ENCODE measurements around the gene PNRC1.
A peak's percentile ranks its signal among the peaks of the same experiment; 100 is the strongest.

PNRC1 gene

DNA sequence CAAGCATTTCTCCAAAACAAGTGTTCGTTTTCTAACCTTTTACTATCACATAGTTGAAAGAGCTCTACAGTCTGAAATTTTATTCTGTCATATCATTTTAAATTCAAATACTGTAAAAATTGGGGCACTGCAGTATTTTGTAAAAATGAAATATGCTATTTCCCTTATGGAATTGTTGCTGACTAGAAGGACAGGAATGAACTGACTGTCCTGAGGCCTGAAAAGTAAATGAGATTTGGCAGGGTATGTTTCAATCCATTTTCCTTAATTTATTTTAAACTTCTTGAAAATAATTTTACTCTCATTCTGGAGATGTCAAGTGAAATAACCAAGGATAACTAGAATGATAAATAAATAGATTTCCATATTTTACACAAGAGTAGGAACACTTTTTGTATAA, 11.9 kb upstream of the PNRC1 start:
- no peaks in the 10 kb centered on the region for H3K27me3 ChIP-seq
- H3K4me1 ChIP-seq, result peaks cover 0 to 31% (median 9%) of the 10 kb centered on the region in 10 experiments; a peak in 11 of 20 replicates
- peaks cover 0 to 7% (median 0%) of the 10 kb centered on the region in 11 experiments; a peak in 2 of 22 replicates for H3K9me3 ChIP-seq (replicated peaks in 1 of 11)
- no peak overlapping the region for H3K27ac ChIP-seq
- H3K4me2 ChIP-seq, result no peak overlapping the region
- H3K36me3 ChIP-seq, result no peaks in the 10 kb centered on the region
- H3K4me3 ChIP-seq, result no peak overlapping the region
- H3K9ac ChIP-seq, result no peak overlapping the region
- no peaks in the 10 kb centered on the region for H4K20me1 ChIP-seq
- TF ChIP-seq Cebpa-rat (IDR thresholded peaks at IDR 0.05), result no peak

DNA sequence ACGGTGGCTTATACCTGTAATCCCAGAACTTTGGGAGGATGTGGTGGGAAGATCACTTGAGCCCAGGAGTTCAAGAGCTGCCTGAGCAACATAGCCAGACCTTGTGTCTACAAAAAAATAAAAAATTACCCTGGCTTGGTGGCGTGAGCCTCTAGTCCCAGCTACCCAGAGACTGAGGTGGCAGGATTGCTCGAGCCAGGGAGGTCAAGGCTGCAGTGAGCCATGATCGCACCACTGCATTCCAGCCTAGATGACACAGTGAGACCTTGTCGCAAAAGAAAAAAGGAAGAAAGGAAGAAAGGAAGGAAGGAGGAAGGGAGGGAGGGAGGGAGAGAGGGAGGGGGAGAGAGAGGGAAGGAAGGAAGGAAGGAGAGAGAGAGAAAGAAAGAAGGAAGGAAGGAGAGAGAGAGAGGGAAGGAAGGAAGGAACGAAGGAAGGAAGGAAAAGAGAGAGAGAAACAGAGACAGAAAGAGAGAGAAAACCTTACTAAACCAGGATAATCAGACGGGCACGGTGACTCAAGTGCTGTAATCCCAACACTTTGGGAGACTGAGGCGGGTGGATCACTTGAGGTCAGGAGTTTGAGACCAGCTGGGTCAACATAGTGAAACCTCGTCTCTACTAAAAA, 10.9 kb upstream of the PNRC1 start:
- H3K27ac ChIP-seq, result peak overlapping the region in 1 of 11 experiments; percentile 14; a peak in 1 of 22 replicates
- H4K20me1 ChIP-seq, result no peaks in the 10 kb centered on the region
- H3K4me3 ChIP-seq, result no peak overlapping the region
- no peaks in the 10 kb centered on the region for H3K36me3 ChIP-seq
- no peak overlapping the region for H3K4me2 ChIP-seq
- no peak overlapping the region for H3K9ac ChIP-seq
- no peak for TF ChIP-seq Cebpa-rat (IDR thresholded peaks at IDR 0.05)
- peaks cover 0 to 40% (median 13%) of the 10 kb centered on the region in 10 experiments; a peak in 11 of 20 replicates for H3K4me1 ChIP-seq
- H3K9me3 ChIP-seq (replicated peaks in 1 of 11), result peaks cover 0 to 7% (median 0%) of the 10 kb centered on the region in 11 experiments; a peak in 3 of 22 replicates
- H3K27me3 ChIP-seq, result no peaks in the 10 kb centered on the region

DNA sequence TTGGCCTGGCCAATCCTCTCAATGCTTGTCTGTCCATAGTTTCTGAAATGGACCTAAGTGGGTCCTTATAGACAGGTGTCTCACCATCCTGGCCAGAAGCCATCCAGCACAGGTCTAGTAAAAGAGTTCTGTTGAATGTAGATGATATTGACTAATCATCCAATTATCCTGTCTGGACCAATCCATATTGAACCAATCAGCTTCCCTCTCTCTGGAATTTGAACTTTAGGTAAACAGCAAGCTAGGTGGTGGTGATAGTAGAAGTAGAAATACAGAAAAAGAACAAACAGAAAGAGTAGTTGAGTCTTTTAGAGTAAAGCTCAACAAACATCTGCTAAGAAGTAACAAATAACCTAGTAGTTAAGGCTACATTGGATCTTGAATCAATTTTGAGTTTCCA, 9.5 kb upstream of the PNRC1 start:
- no peak for TF ChIP-seq Cebpa-rat (IDR thresholded peaks at IDR 0.05)
- H3K9ac ChIP-seq, result no peak overlapping the region
- peak overlapping the region in 1 of 11 experiments; percentile 11; a peak in 2 of 22 replicates for H3K27ac ChIP-seq
- H3K4me2 ChIP-seq, result no peak overlapping the region
- H3K27me3 ChIP-seq, result no peaks in the 10 kb centered on the region
- no peaks in the 10 kb centered on the region for H4K20me1 ChIP-seq
- H3K9me3 ChIP-seq (replicated peaks in 1 of 11), result peaks cover 0 to 7% (median 0%) of the 10 kb centered on the region in 11 experiments; a peak in 3 of 22 replicates
- no peak overlapping the region for H3K4me3 ChIP-seq
- H3K4me1 ChIP-seq, result peaks cover 0 to 42% (median 13%) of the 10 kb centered on the region in 10 experiments; a peak in 11 of 20 replicates
- H3K36me3 ChIP-seq, result no peaks in the 10 kb centered on the region

DNA sequence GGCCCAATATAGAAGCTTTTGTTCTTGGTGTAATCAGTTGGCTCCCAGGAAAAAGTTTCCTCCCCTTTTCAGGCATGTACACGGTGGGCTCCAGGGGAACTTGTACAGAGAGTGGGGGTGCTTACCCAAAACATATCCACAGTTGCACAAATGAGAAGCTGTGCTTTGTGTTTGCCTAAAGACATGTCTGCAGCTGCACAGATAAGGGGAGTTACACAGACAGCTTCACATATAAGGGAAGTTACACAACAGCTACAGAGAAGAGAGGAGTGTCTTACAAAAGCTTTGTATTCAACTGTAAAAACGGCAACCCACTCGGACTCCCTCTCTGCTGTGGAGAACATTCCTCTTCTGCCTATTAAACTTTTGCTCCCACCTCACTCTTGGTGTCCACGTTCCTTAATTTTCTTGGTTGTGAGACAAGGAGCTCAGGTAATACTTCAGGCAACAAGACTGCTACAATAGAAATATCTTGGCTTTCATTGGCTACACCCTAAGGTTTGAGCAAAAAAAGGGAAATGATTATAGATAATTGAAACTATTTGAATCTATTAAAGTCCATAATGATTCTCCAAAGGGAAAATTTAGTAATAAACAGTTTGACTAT, 7.4 kb upstream of the PNRC1 start:
- Histone ChIP-seq H3K27me3 (no peaks in the 10 kb centered on the region), H3K9me3 (replicated peaks in 1 of 11) (peaks cover 0 to 7% (median 0%) of the 10 kb centered on the region in 11 experiments; a peak in 3 of 22 replicates), H4K20me1 (no peaks in the 10 kb centered on the region), H3K4me1 (peaks cover 0 to 27% (median 13%) of the 10 kb centered on the region in 10 experiments; a peak in 11 of 20 replicates), H3K4me2 (peak overlapping the region in 7 of 11 experiments; percentile 21 to 67 (median 49); a peak in 11 of 22 replicates), H3K9ac (peak overlapping the region in 9 of 11 experiments; percentile 41 to 72 (median 55); a peak in 13 of 22 replicates), H3K36me3 (no peaks in the 10 kb centered on the region), H3K4me3 (no peak overlapping the region), H3K27ac (peak overlapping the region in 9 of 11 experiments; percentile 53 to 85 (median 73); a peak in 17 of 22 replicates)
- peak in 8 of 11 experiments; percentile 10 to 87 (median 72); a peak in 13 of 22 replicates for TF ChIP-seq Cebpa-rat (IDR thresholded peaks at IDR 0.05)

DNA sequence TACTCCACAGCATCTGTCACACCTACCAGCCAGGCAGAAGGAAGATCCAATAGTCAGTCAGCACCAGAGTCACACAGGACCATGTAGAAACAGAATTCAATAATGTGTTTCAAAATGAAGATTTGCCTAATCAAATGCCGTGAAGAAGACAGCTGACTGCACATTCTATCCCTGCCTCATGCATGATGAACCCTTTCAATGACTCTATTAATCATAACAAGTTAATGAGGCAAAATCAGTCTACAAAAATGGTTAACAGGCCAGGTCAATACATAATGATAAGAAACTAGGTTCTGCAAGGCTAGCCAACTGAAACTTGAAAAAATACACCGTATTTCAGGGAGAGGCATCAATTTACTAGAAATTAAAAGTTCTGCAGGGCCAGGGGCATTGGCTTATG, 6.7 kb upstream of the PNRC1 start:
- Histone ChIP-seq H3K27me3 (no peaks in the 10 kb centered on the region), H3K27ac (peak overlapping the region in 9 of 11 experiments; percentile 25 to 85 (median 72); a peak in 14 of 22 replicates), H3K9me3 (replicated peaks in 1 of 11) (peaks cover 0 to 7% (median 0%) of the 10 kb centered on the region in 11 experiments; a peak in 3 of 22 replicates), H3K36me3 (no peaks in the 10 kb centered on the region), H3K4me3 (no peak overlapping the region), H3K4me1 (peaks cover 0 to 34% (median 19%) of the 10 kb centered on the region in 10 experiments; a peak in 14 of 20 replicates), H4K20me1 (no peaks in the 10 kb centered on the region), H3K4me2 (peak overlapping the region in 4 of 11 experiments; percentile 28 to 67 (median 56); a peak in 7 of 22 replicates), H3K9ac (0 out of 22 replicates have a peak overlapping the region, but pooled peaks of 1 of the 11 experiments have one; percentile 55)
- TF ChIP-seq Cebpa-rat (IDR thresholded peaks at IDR 0.05), result no peak

DNA sequence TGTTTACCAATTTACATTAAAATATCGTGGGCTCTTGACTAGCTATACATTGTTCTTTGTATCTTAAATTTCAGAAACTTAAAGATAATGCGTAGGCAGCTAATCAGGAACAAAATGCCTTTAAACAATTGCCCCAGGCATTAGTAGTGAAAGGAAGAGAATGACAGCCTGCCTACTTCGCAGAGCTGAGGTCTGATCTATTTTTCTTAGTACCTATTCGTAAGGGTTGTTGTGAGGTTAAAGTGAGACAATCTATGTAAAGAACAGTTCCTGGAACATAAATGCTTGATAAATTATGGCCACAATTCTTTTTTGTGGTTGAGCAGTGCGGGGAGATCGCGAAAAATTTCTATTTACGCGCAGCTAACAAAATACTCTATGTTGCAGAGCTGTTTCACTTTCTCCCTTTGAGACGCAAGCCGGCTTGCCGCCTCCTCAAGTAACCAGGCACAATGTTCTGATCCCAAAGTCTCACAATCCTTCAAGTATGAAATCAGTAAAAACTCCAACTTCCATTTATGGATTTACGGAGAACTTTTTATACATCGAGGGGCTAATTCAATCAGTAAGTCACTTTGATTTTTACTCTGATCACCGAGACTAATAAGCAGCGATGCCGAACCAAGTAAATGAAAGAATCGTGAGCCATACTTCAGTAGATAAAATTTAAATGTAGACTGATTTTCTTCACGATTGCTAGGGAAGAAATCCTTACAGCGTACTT, 878 bp upstream of the PNRC1 start:
- Histone ChIP-seq H3K4me3 (peak overlapping the region; percentile 48 to 95 (median 60)), H3K4me2 (peak overlapping the region; percentile 66 to 79 (median 76)), H3K36me3 (peaks cover 4 to 25% (median 21%) of the 10 kb centered on the region in 11 experiments; a peak in 21 of 22 replicates), H3K4me1 (peaks cover 10 to 25% (median 21%) of the 10 kb centered on the region in 10 experiments; a peak in 19 of 20 replicates), H3K9me3 (replicated peaks in 1 of 11) (no peaks in the 10 kb centered on the region), H4K20me1 (peaks cover 29 to 35% (median 30%) of the 10 kb centered on the region in 11 experiments), H3K27ac (peak overlapping the region; percentile 77 to 99 (median 99)), H3K27me3 (no peaks in the 10 kb centered on the region), H3K9ac (peak overlapping the region; percentile 83 to 99 (median 98))
- TF ChIP-seq Cebpa-rat (IDR thresholded peaks at IDR 0.05), result no peak

DNA sequence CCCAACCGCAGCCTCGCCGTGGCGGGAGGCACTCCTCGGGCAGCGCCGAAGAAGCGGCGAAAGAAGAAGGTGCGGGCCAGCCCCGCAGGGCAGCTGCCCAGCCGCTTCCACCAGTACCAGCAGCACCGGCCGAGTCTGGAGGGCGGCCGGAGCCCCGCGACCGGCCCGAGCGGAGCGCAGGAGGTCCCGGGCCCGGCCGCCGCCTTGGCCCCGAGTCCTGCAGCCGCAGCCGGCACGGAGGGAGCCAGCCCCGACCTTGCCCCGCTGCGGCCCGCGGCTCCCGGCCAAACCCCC, 525 bp downstream of the PNRC1 start:
- TF ChIP-seq Cebpa-rat (IDR thresholded peaks at IDR 0.05), result no peak
- Histone ChIP-seq H3K9me3 (replicated peaks in 1 of 11) (no peaks in the 10 kb centered on the region), H3K27ac (peak overlapping the region; percentile 92 to 99 (median 99)), H3K4me3 (peak overlapping the region; percentile 82 to 96 (median 89)), H3K27me3 (no peaks in the 10 kb centered on the region), H3K36me3 (peaks cover 15 to 39% (median 34%) of the 10 kb centered on the region in 11 experiments), H4K20me1 (peaks cover 40 to 45% (median 44%) of the 10 kb centered on the region in 11 experiments), H3K9ac (peak overlapping the region; percentile 96 to 100 (median 99)), H3K4me1 (peaks cover 10 to 38% (median 24%) of the 10 kb centered on the region in 10 experiments; a peak in 19 of 20 replicates), H3K4me2 (peak overlapping the region in 7 of 11 experiments; percentile 15 to 61 (median 46); a peak in 8 of 22 replicates)

DNA sequence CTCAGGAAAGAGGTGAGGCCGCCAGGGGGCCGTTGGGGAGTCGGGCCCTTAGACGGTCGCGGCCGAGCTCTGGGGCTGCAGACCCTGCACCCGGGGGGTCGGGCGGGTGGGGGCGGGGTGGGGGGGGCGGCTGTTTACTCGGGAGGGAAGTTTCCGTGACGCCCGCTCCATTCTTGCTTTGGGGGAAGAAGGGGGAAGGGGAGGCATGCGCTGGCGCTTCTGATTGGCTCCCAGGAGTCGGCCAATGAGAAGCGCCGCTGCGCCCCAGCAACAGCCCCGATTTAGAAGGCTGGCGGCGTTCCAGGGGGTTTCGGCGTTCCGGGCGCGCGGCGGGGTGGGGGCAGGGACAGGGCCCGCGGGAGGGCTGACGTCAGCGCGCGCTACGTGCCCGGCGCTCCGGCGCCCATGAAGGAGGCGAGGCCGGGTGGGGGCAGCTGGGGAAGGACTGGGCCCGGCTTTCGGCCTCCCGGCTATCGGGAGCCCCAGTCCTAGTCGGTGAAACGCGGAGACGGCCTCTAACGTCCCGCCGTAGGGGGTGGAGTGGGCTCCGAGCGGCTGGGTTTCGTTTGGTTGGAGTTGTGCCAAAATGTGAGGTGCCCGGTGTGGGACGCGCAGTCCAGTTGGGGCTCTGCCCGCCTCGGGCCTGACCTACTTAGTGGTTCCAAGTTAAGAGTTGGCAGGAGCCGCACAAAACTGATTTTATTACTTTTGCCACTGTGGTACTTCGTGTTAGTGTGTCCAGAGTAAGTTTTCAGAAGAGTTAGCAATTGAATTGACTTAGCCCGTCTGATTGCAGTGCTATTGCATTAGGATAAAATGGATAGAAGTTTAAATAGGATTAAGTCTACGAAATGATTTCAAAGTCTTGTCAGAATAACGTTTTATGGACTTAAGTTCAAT, 1.1 kb downstream of the PNRC1 start:
- H3K4me3 ChIP-seq, result peak overlapping the region; percentile 82 to 96 (median 89)
- H3K9me3 ChIP-seq (replicated peaks in 1 of 11), result no peaks in the 10 kb centered on the region
- peak overlapping the region; percentile 96 to 100 (median 99) for H3K9ac ChIP-seq
- H3K4me2 ChIP-seq, result peak overlapping the region in 10 of 11 experiments; percentile 77 to 89 (median 83); a peak in 19 of 22 replicates
- TF ChIP-seq Cebpa-rat (IDR thresholded peaks at IDR 0.05), result no peak
- H3K27ac ChIP-seq, result peak overlapping the region; percentile 92 to 99 (median 99)
- H3K4me1 ChIP-seq, result peaks cover 10 to 44% (median 24%) of the 10 kb centered on the region in 10 experiments; a peak in 19 of 20 replicates
- no peaks in the 10 kb centered on the region for H3K27me3 ChIP-seq
- H3K36me3 ChIP-seq, result peaks cover 15 to 39% (median 34%) of the 10 kb centered on the region in 11 experiments
- H4K20me1 ChIP-seq, result peaks cover 40 to 50% (median 48%) of the 10 kb centered on the region in 11 experiments

Data from BLaER1 treated with 17β-estradiol and CSF1 and Interleukin-3, amounts not matched to agents 10 nM and 100 nM (cell line).